HPDE6-E6E7 (cell line): ENCODE measurements around the gene WBP1.
"Not testable (repeated sequence)": the region's sequence is repeated elsewhere in the genome, so short reads cannot be mapped to it uniquely, and the experiment has no call there.

Experiments
- DNase-seq: peaks from one replicate; pipeline ENCODE4 v3.0.0; 2011; ENCODE audit warnings: missing footprints; ENCODE audit errors: extremely low spot score

The WBP1 gene

DNA sequence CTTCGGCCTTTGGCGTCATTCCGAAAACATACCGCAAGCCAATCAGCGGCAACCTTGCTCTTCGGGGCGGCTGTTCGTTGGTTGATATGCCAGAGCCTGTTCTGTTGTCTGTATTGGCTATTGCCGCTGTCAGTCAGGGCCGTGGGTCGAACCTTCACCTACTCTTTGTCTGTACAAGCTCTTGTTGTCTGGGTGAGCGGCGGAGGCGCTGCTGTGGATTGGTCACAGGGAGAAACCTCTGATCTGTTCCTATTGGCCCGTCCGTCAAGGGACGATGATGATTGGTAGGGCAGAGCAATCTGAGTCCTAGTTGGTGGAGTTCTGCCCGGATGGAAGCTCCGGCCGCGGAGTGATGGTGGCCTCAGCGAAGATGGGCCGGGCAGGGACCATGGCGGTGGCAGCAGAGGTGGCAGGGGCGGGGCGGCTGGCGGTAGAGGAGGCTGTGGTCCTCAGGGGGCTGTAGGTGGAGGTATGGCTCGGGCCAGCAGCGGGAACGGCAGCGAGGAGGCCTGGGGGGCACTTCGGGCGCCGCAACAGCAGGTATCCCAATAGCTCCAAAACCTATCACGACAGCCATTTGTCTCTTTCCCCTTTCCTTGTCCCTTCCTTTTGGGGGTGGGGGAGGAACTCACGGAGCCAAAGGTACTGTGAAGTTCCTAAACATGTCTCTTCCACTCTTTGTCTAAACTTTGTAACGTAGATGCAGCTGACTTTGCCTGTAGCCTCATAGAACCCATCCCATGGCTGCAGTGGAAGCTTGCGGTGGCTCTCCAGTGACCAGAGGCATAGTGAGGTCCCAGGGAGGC lies at the start of gene WBP1:
Gene WBP1, plus strand, starts transcription at position 307 of the 806 bp plus-strand sequence. Its CDS starts 165 bp downstream, at position 472.
- DNase-seq = peak; percentile 98

DNA sequence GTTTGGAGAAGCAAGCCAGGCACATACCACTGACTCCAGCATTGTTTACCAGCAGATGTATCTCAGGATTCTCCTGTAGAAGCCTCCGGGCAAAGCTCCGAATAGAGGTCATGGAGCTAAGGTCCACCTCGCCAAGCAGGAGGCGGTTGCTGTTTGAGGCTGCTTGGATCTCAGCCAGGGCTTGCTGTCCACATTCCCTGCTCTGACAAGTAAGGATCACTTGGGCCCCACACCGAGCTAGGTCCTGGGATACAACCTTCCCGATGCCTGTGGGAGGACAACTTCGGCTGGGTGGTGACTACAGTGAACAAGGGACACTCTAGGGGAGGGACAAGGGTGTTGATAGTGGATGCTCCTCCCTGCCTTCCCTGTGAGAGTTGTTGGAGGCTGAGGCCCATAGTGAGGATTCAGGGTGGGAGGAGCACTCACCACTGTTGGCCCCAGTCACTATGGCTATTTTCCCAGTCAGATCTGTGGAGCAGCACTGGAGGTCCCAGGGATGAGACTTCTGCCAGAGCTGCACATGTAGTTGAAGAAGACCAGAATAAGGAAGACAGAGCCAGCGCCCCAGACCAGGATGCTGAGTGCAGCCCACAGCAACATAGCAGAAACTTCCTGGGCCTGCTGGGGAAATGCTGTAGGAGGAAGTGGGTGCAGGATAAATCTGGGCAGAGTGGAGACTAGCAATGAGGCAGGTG lies 45.1 kb upstream of the WBP1 start:
- DNase-seq = no peak

DNA sequence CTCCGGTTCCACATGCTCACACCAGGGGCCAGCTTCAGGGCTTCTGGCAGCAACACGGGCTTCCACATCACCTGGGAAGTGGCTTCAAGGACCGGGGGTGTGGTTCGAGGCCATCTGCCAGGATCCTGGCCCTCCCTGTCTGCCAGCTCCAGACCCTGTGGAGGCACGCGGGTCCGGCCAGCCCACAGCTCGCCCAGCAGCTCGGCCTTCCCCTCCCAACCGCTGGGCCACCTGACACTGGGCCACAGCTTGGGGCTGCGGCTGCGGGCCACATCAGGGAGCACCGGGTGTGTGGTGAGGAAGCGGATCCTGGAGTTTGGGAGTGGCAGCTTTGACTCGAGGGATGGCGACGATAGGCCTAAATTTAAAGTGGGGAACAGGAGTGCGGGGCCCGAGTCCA lies 43.8 kb upstream of the WBP1 start:
- no peak for DNase-seq

DNA sequence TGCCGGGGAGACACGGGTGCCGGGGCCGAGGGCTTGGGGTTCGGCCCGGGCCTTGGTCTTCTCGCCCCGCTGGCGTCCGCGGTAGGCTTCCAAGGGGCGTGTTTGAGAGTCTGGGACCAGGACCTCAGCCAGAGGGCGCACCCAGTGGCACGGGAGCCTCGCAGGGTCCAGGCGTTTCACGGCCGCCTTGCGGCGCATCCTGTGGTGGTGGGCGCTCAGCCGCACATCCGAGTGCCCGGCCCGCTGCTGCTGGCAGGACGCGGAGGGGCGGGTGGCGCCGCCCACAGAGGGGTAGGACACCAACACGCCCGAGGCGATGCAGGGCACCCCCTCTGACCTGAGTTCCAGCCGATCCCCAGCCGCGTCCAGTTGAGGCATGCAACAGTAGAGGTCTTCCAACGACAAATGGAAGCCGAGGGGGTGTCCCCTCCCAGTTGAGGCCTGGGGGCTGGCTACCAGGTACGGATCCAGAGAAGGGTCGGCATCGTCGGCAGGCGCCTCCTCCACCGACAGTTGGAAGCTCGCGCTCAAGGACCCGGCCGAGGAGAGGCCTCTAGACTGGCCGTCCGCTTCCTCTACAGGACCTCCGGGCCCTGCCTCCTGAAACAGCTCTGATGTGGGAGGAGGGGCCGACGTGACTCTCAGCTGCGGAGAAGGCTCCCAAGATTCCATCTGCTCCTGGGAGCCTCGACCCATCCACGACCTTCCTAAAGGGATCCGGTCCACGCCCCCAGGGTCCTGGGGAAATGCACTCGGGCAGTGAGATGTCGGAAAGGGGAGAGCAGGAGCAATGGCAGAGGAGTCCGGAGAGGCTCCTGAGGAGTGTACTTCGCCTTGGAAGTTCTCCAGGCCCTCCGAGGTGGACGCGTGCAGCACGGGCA lies 43.1 kb upstream of the WBP1 start:
- DNase-seq = no peak

DNA sequence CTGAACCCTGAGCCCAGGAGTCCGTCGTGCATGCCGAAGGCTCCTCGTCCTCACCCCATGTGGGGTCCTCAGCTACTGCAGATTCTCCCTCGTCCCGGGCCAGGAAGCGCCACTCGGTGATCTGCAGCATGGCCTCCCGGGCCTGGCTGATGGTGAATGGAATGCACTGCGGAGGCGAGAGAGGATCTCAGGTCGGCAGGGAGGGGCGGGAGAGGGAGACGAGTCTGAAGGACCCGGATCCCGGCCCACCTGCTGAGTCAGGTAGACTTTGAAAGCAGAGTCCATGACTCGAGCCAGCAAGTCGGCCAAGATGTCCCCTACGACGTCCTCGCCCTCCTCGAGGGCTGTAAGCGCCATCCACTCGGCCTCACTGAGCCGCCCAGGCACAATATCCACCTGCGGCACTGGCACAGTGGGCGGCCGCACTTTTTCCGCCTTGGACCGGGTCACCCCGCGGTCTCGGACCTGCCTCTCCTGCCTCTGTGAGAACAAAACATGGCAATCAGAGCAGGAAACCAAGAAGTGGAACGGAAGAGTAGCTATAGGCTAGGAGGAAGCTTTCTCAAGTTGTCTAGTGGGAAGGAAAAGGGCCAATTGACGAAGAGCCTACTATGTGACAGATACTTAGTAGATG lies 42.4 kb upstream of the WBP1 start:
- no peak for DNase-seq

DNA sequence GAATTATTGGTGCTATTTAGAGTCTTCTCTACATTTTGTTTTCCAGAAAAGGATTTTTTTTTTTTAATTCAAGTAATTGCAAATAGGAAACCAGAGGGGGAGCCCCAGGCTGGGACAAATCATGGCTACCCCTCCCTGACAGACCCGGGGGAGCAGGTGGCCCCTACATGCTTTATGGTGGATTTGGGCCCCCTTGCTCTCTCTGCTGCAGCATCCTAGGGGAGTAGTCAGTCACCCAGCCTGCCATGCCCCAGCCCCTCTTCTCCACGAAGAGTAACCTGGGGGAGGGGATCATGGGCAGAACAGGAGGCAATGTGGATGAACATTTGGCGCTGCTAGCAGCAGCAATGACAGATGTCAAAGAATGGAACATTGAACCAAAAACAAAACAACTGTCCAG lies 41.5 kb upstream of the WBP1 start:
- DNase-seq = no peak

DNA sequence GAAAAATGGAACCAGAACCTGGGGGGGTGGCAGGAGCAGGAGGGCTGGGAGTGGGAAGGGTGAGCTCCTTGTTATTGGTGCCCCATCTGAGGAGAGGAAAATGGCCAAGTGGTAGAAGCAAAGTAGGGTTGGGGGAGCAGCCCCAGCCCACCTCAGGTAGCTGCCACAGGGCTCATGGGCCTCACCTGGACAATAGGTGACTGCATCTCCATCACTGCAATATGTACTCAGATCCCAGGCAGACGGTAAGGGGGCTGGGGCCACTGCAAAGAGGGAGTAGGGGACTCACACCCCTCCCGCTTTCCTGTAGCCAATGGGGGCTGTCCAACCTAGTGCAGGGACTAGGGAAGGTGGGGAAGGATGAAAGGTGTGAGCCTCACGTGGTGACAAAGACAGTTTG lies 41.0 kb upstream of the WBP1 start:
- DNase-seq = no peak

DNA sequence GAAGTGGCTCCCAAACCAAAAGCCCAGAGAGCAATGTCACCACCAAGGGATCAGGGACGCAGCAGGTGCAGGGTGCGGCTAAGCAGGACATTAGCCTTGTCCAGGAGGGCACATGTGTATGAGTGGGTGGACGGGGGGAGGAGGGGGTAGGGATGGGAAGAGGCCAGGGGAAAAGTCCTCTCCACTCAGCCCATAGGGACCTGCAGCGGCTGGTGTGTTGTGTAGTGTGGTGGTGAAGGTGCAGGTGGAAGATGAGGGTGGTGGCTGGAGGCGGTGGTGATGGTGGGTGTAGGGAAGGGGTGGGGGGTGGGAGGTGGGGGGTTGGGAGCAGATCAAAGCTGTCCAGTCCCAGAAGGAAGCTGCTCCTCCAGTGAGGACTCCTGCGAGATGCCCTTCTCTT lies 40.5 kb upstream of the WBP1 start:
- no peak for DNase-seq

DNA sequence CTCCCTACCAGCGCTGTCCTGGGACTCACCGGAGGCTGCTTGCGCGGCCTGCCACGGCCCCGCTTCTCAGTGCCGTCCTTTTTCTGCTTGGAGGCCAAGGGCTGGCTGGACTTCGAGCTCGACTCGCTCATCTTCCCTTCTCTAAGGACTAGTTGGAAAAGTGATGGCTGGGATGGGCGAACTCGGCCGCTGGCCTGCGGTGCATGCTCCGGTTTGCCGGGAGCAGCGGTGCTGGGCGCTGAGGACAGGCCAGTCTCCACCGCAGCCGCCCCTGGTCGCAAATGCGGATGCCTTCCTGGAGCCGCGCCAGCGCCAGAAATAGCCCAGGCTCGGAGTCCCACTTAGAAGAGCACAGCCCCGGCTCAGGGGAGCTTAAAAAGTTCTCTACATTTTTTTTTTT lies 39.9 kb upstream of the WBP1 start:
- DNase-seq = no peak

DNA sequence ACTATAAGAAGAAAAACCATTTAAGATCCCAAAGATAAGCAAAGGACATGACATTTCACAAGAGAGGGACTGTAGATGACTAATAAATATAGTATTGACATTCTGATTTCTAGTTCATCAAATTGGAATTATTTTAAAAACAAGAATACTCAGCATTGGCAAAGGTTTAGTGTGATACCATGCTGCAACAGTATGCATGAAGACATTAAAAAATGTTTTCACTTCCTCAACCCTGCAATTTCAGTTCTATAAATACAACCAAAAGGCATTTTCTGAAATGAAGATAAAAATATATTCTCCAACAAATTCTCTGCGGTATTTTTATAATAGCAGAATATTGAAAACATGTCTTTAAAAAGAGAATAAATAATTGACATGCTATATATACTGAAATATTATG lies 38.9 kb upstream of the WBP1 start:
- DNase-seq = no peak

DNA sequence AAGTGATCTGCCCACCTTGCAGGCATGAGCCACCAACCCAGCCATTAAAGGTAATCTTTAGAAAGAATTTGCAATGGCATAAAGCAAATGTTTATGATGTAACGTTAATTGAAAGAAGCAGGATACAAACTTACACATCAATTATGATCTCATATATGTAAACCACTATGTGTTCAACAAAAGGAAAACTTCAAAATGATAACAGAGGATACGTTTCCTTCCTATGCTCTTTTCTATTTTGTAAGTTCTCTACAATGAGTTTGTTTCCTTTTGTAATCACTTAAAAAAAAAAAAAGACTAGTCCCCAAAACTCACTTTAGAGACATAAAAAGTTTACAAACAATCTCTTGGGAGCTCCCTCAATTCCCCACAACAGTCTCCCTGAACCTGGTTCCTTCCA lies 38.2 kb upstream of the WBP1 start:
- no peak for DNase-seq

DNA sequence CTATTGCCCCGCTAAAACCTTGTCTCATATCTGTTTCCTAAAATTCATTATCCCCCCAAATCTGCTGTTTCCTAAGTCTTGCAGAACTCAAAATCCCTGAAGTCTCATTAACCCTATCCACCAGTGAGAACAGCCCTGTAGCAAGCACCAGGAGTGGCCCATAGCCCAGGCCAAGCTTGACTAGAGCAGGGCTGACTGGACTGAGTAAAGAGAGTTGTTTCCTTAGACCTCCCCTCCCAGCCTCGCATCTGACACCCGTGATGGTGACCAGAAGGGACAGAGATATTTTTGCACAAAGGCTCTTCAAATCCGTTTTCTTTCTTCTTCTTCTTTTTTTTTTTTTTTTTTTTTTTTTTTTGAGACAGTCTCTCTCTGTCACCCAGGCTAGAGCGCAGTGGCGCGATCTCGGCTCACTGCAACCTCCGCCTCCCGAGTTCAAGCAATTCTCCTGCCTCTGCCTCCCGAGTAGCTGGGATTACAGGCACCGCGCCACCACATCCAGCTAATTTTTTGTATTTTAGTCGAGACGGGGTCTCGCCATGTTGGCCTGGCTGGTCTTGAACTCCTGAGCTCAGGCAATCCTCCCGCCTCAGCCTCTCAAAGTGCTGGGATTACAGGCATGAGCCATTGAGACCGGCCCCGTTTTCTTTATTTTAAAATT lies 37.7 kb upstream of the WBP1 start:
- not testable (repeated sequence) for DNase-seq

DNA sequence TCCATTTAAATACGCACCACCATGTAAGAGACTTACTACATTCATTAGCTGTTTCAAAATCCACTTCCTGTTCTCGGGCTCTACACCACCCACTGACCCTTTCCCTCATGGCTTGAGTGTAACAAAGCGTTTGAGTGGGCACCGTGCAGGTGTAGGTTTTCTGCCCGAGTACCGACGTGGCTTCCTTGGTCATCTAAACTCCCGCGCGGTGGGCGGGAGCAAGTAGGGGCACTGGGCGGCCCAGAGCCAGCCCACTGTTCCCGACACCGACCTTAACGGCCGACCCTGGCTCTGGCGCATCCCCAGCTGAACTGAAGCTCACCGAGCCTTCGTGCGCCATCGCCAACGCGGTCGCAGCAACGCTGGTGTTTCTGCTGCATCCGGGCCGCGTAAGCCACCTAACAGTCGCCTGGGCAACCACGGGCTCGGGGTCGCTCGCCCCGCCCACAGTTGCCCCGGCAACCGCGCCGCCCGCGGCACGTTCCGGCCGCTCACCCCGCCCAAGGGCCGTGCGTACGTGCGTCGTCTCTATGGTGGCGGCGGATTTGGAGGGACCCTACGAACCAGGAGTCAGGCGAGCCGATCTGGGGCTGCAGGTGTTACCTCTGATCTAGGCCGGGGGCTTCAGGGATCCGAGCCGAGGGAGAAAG lies 36.9 kb upstream of the WBP1 start, which contains the start of the genes C2orf81 and WDR54:
Gene C2orf81, minus strand, starts transcription at position 399 of the 650 bp plus-strand sequence. Its CDS starts 59 bp downstream, at position 340.
Gene WDR54, plus strand, starts transcription at position 510 of the 650 bp plus-strand sequence. CDS start 424 bp downstream, outside the sequence.
- peak; percentile 60 for DNase-seq

DNA sequence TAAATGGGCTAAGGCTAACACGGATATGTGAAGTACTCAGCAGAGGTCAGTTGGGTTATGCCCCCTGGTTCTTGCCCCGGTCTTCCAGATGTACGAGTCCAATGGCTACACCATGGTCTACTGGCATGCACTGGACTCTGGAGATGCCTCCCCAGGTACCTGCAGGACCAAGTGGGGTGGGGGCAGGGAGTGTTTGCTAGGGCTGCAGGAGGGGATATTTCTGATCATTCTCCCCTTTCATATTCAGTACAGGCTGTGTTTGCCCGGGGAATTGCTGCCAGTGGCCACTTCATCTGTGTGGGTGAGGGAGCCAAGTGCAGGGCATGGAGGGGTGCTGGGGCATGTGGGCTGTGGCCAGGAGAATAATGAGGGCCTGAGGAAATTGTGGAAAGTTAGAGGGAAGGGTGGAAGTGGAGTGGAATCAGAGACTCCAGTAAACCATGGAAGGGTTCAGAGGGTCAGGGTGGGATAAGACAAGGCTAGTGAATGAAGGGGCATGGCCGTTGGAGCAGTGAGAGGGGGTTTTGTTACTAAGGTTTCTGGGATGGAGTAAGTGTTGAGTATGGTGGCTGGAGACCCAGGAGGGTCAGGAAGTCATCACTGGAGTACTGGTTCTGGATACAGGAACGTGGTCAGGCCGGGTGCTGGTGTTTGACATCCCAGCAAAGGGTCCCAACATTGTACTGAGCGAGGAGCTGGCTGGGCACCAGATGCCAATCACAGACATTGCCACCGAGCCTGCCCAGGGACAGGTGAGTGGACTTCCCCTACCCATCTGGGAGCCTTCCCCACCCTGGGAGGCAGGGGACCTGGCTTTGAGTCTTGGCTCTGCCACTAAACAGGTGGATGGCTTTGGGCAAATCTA lies 34.8 kb upstream of the WBP1 start:
- no peak for DNase-seq

DNA sequence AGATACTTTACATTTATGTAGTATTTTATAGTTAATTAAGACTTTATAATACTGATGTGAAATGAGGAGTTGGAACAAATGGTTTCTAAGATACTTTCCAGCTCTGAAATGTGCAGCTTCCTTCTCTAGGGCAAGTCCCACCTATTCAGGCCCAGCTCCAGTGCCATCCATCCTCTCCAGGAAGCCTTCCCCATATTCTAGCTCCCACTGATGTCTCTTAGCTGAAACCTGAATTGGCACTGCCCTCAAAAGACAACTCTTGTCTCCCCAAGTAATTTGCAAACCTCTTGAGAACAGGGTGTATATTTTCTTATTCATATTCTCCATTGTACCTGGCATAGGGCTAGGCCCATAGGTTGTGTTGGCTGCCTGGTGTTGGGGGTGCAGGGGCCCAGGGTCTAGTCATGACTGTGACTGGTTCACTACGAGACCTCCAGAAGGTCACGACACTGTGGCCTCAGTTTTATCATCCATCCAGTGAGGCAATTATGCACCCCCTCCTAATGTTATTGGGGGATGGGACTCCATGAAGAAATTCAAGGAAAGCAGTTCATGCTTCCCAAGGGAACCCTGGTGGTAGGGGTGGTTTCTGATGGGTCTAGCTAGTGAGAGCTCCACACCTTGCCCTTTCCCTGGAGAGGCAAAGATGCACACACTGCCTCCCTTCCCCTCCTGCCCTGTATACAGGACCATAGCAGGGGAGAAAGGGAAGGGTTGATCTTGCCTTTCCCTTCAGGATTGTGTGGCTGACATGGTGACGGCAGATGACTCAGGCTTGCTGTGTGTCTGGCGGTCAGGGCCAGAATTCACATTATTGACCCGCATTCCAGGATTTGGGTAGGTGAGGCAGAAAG lies 33.9 kb upstream of the WBP1 start:
- DNase-seq = no peak

DNA sequence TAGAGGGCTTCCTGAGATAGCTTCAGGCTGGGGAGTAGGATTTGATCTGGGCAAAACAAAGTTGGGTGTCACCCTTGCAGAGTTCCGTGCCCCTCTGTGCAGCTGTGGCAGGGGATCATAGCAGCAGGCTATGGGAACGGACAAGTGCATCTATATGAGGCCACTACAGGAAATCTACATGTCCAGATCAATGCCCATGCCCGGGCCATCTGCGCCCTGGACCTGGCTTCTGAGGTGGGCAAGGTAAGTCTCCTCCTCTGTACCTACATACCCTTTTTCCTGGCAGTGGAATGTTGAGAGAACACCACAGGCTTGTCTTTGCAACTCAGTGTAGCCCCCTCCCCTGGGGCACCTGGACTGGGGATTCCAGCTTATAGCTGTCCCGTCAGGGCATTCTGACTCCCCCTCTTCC lies 33.2 kb upstream of the WBP1 start:
- no peak for DNase-seq

DNA sequence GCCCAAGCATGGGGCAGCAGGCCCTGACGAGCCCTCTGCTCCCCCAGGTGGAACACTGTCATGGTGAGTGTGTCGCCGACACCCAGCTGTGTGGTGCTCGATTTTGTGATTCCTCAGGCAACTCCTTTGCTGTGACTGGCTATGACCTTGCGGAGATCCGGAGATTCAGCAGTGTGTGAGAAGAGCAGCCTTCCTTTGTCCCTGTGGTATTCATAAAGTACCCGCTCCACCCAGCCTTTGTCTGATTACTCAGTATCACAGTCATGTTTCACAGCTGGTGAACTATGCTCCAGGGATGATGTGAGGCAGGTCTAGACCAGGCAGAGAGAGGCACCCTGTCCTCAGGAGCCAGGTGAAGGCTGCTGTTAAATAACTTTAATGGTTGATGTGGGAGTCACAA lies 32.7 kb upstream of the WBP1 start:
- DNase-seq = peak; percentile 97

DNA sequence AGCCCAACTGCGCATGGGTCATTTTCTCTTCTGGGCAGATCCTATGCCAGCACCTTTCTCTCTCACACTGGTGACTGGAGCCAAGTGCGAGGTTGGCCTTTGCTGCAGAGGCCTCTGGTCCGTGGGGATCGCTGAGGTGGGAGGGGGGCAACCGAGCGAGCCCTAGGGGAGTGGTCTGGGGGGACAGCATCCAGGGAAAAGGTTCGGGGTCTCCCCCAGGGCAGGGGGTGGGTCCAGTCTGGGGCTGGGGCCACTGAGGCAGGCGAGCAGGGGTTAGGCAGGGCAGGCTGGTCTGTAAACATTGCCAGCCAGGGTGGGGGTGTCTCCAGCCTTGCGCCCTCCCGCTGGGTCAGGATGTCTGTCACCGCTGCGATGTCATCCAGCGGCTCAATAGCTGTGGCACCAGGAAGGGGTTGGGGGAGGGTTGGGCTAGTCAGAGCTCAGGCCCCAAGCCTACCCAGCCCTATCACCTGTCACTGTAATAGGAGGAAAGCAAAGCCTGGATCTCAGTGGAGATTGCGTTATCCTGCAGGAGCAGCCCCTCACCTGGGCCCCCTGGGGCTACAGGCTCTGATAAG lies 32.0 kb upstream of the WBP1 start:
- no peak for DNase-seq
